Right cardiac atrium (tissue), 5 donors: Measurements from ENCODE around the gene HLTF. TPM values are rescaled to one million over a fixed set of nuclear protein-coding genes. Genes with fewer than 3 reads are reported as not detected.

ENCODE experiments used
- ATAC-seq, 2 donors: fragments of 200-7000 bp; cut with Tn5 transposase; one replicate each; pipeline versions ENCODE4 v1.8.0 to v1.9.1; 2020; ENCODE audit warnings: moderate library complexity in 2 of 2, mild to moderate bottlenecking in 1 of 2
- DNase-seq, 3 donors: peaks; one replicate each; pipeline ENCODE4 v3.0.0-alpha.2; 2020
- H3K27ac ChIP-seq: one replicate; pipeline ENCODE4 v1.5.1; 2013; ENCODE audit warnings: mild to moderate bottlenecking, low read length, control low read depth, moderate library complexity
- H3K27me3 ChIP-seq: one replicate; pipeline ENCODE4 v1.6.1; 2013; ENCODE audit not compliant: control insufficient read depth, insufficient read depth
- H3K4me1 ChIP-seq: one replicate; pipeline ENCODE4 v1.6.1; 2013; ENCODE audit warnings: low read length; ENCODE audit not compliant: control insufficient read depth, insufficient read depth
- H3K4me3 ChIP-seq: one replicate; pipeline ENCODE4 v1.5.1; 2013; ENCODE audit warnings: low read length, control low read depth
- H3K9me3 ChIP-seq: one replicate; pipeline ENCODE4 v1.6.1; 2013; ENCODE audit warnings: low read length; ENCODE audit not compliant: control insufficient read depth
- WGBS: extraction: QIAGEN DNeasy Blood & Tissue Kit; methylation state at CpG from one replicate; pipeline ENCODE4 v1.1.7; 2013; 5-methylcytosine and 5-hydroxymethylcytosine counted together
- intact Hi-C, 4 donors: fragments of 100-400 bp; cut with DNase I; formaldehyde crosslinking; loops; one replicate each; pipeline versions ENCODE4 v1.11.0 to v1.14.0; 2022 to 2023
- polyA plus RNA-seq: library from polyadenylated mRNA; stranded (reverse); fragments of 200-250 nt; gene quantifications from one replicate; pipeline ENCODE4 v1.2.3, GENCODE V29; 2013
- total RNA-seq, 4 donors: library from RNA; stranded (reverse); fragmentation: NEBNext Ultra II Directional; extraction: Animal tissue kit (Norgen Biotek cat#: 25700); gene quantifications; one replicate each; pipeline ENCODE4 v1.2.1, GENCODE V29; 2021
- donor health status: healthy with polysubstance abuse.
- donor health status: DM: no; HTN: yes; CAD: no.
- donor health status: DM: no; HTN: no; CAD: no.
- donor health status: DM: no; HTN: yes; CAD: no; lungs with severe emphysema.
- donor health status: DM: yes; HTN: yes; CAD: no.

HLTF gene
- total and polyA plus RNA-seq, 5 donors = 9.8 to 33.1 (median 26.6) TPM

DNA sequence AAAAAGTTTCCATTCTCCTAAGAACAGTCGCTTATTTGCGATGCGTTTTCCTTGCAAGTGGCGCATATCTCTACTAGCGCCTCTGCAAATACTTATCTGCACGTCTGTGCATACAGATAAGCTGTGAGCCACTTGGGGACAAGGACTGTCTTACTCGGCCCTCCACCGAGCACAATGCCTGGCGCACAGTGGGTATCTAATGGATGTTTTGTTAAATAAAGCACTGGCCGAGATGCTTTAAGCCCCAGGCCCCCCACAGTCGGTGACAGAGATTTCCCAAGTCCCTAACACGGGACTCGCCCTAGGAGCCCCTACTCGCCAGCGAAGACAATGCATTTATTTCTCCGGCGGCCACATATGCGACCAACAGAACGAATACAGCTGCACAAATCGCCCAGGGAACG is 503 bp downstream of the HLTF start:
- Histone ChIP-seq H3K4me1 (no peaks in the 10 kb centered on the region), H3K9me3 (no peaks in the 10 kb centered on the region), H3K4me3 (peak overlapping the region; percentile 90), H3K27me3 (no peaks in the 10 kb centered on the region), H3K27ac (peak overlapping the region; percentile 83)
- ATAC-seq (peak; percentile 32 to 59), DNase-seq (no peak)
- intact Hi-C loops = no loop called here
- WGBS = under 1% methylated on average over 21 of the region's 21 CpGs

DNA sequence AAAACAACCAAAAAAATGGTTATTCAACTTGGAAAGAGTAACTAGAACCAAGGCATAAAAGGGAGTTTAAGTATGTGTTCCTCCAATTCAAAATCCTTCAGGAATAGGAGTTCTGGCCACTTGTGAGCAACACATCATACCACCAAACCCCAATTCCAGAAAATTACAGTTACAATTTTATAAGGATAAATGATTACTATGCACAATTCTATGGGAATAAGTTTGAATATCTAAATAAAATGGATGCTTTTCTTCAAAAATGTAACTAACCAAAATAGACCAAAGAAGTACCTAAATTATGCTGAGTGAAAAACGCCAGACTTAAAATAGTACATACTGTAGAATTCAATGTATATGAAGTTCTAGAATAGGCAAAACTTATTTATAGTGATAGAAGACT is 4.6 kb downstream of the HLTF start:
- H3K9me3 ChIP-seq = no peaks in the 10 kb centered on the region
- WGBS = 92% methylated on average over 1 of the region's 1 CpG
- intact Hi-C loops = no loop called here

GRCh38 chr3:149080699-149081091 is 5.6 kb downstream of the HLTF start:
- no peak for DNase-seq
- Histone ChIP-seq H3K27ac (no peak overlapping the region), H3K4me1 (no peaks in the 10 kb centered on the region), H3K4me3 (no peak overlapping the region), H3K27me3 (no peaks in the 10 kb centered on the region), H3K9me3 (no peaks in the 10 kb centered on the region)
- intact Hi-C loops = no loop called here
- WGBS = 93% methylated on average over 2 of the region's 2 CpGs
- ATAC-seq = no peak

More for the DNA sequence above, 4.6 kb downstream of the HLTF start:
- DNase-seq = no peak
- Histone ChIP-seq H3K4me1 (no peaks in the 10 kb centered on the region), H3K4me3 (no peak overlapping the region), H3K27me3 (no peaks in the 10 kb centered on the region), H3K27ac (no peak overlapping the region)
- no peak for ATAC-seq

- Histone ChIP-seq H3K27me3 (no peaks in the 10 kb centered on the region), H3K27ac (no peak overlapping the region), H3K9me3 (no peaks in the 10 kb centered on the region), H3K4me3 (no peak overlapping the region), H3K4me1 (no peaks in the 10 kb centered on the region)
- intact Hi-C loops = no loop called here
- 94% methylated on average over 3 of the region's 3 CpGs for WGBS
- ATAC-seq (no peak), DNase-seq (no peak)
Measured at GRCh38 chr3:149080011-149080698, 6.2 kb downstream of the HLTF start.

GRCh38 chr3:149077628-149078027 is 8.7 kb downstream of the HLTF start:
- intact Hi-C loops = no loop called here
- WGBS = 84% methylated on average over 5 of the region's 5 CpGs
- DNase-seq (no peak), ATAC-seq (no peak)
- H3K9me3 ChIP-seq = no peaks in the 10 kb centered on the region
- no peak overlapping the region for H3K27ac ChIP-seq
- no peaks in the 10 kb centered on the region for H3K27me3 ChIP-seq
- no peaks in the 10 kb centered on the region for H3K4me1 ChIP-seq
- no peak overlapping the region for H3K4me3 ChIP-seq

DNA sequence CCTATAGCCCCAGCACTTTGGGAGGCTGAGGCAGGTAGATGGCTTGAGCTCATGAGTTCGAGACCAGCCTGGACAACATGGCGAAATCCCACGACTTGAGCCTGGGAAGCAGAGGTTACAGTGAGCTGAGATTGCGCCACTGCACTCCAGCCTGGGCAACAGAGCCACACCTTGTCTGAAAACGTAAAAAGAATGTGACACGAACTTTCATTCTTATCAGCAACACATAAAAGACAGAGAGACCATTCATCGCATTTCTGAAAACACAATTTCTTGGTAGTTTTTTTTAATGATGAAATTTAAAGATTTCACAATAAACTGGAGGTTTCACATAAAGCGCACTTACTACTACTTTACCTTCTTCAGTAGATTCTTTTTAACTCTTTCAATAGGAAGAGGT is 18.4 kb downstream of the HLTF start:
- DNase-seq = no peak
- 92% methylated on average over 8 of the region's 8 CpGs for WGBS
- Histone ChIP-seq H3K4me3 (no peak overlapping the region), H3K27ac (no peak overlapping the region), H3K4me1 (no peaks in the 10 kb centered on the region), H3K27me3 (no peaks in the 10 kb centered on the region), H3K9me3 (no peaks in the 10 kb centered on the region)
- intact Hi-C loops = no loop called here
- ATAC-seq = no peak

- WGBS = 68% methylated on average over 2 of the region's 2 CpGs
- intact Hi-C loops = no loop called here
- no peak for ATAC-seq
- Histone ChIP-seq H3K4me3 (no peak overlapping the region), H3K27ac (no peak overlapping the region), H3K9me3 (no peaks in the 10 kb centered on the region), H3K4me1 (no peaks in the 10 kb centered on the region), H3K27me3 (no peaks in the 10 kb centered on the region)
- no peak for DNase-seq
Measured at GRCh38 chr3:149061776-149062175, 24.6 kb downstream of the HLTF start.

DNA sequence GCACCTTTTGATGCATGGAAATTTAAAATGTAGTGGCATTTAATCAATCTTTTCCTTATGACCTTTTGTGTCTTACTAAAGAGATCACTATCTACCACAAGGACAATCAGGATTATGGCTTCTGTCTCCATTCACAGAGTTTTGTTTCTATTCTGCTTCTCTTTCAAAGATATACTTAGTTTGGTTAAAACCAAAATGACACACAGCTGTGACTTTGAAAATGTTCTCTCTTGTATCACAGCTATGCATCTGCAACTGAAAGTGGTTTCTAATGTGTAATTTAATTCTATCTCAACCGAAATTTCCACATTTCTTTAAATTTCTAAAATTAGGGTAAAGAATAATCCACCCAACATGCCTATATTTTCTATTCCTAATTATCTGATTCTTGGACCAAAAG is 27.7 kb downstream of the HLTF start:
- Histone ChIP-seq H3K27me3 (no peaks in the 10 kb centered on the region), H3K27ac (no peak overlapping the region), H3K4me3 (no peak overlapping the region), H3K4me1 (no peaks in the 10 kb centered on the region), H3K9me3 (no peaks in the 10 kb centered on the region)
- intact Hi-C loops = no loop called here
- DNase-seq = no peak
- no peak for ATAC-seq
- 96% methylated on average over 1 of the region's 1 CpG for WGBS

- ATAC-seq = no peak
- H3K4me3 ChIP-seq = no peak overlapping the region
- WGBS = 98% methylated on average over 1 of the region's 1 CpG
Measured at GRCh38 chr3:149058198-149058597, 28.1 kb downstream of the HLTF start.

DNA sequence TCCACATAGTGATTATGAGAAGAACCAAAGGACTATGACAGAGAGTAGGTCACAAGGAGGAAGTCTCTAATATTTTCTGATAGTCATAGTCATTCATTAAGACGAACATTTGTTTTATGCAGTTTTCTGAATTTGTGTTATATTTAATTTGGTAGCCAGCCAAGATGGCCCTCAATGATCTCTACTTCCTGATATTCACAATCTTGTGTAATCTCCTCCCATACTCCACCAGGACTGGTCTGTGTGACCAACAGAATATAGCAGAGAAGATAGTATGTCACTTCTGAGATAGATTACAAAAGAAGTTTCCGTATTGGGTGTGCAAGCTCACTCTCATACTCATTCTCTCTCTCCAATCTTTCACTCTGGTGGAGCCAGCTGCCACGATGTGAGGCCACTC is 30.8 kb downstream of the HLTF start:
- Histone ChIP-seq H3K27me3 (no peaks in the 10 kb centered on the region), H3K4me3 (no peak overlapping the region), H3K4me1 (no peaks in the 10 kb centered on the region), H3K27ac (no peak overlapping the region), H3K9me3 (no peaks in the 10 kb centered on the region)
- WGBS = 70% methylated on average over 3 of the region's 3 CpGs
- intact Hi-C loops = no loop called here
- DNase-seq = no peak
- no peak for ATAC-seq

More at GRCh38 chr3:149058198-149058597, 28.1 kb downstream of the HLTF start:
- H3K4me1 ChIP-seq = no peaks in the 10 kb centered on the region
- no peak for DNase-seq
- H3K9me3 ChIP-seq = no peaks in the 10 kb centered on the region
- intact Hi-C loops = no loop called here
- H3K27ac ChIP-seq = no peak overlapping the region
- H3K27me3 ChIP-seq = no peaks in the 10 kb centered on the region

- DNase-seq = no peak
- Histone ChIP-seq H3K9me3 (no peaks in the 10 kb centered on the region), H3K27ac (no peak overlapping the region), H3K4me3 (no peak overlapping the region), H3K4me1 (no peaks in the 10 kb centered on the region), H3K27me3 (no peaks in the 10 kb centered on the region)
- 86% methylated on average over 5 of the region's 5 CpGs for WGBS
- no peak for ATAC-seq
- intact Hi-C loops = no loop called here
Measured at GRCh38 chr3:149044339-149045083, 41.8 kb downstream of the HLTF start.
